Breast epithelium (tissue), 4 donors: ENCODE results near the gene CLEC1A. TPM values are rescaled to one million over a fixed set of nuclear protein-coding genes. Genes with fewer than 3 reads are reported as not detected.

ENCODE experiments used
- DNase-seq, 2 donors: peaks; one replicate each; pipeline ENCODE4 v3.0.0-alpha.2; 2019; ENCODE audit warnings: low spot score in 2 of 2
- H3K27ac ChIP-seq, 2 donors: fragments of 200-600 bp; sonication (generic) in 1 of 2; one replicate each; pipeline ENCODE4 v1.5.1; 2016 to 2019; ENCODE audit warnings: mild to moderate bottlenecking in 1 of 2
- H3K27me3 ChIP-seq, 2 donors: fragments of 200-600 bp; sonication (generic) in 1 of 2; one replicate each; pipeline versions ENCODE4 v1.5.1 to v1.6.0; 2017 to 2019; ENCODE audit warnings: control low read depth in 1 of 2, mild to moderate bottlenecking in 1 of 2
- H3K36me3 ChIP-seq: fragments of 200-600 bp; one replicate; pipeline ENCODE4 v1.5.1; 2019
- H3K4me1 ChIP-seq, 2 donors: fragments of 200-600 bp; sonication (generic); one replicate each; pipeline ENCODE4 v1.5.1; 2016 to 2019; ENCODE audit warnings: control low read depth in 1 of 2
- H3K4me3 ChIP-seq, 3 donors: fragments of 200-600 bp; sonication (generic); 1 replicate in 2 of 3; 2 replicates in 1 of 3; pipeline ENCODE4 v1.5.1; 2016 to 2019; ENCODE audit warnings: mild to moderate bottlenecking in 3 of 3, moderate library complexity in 2 of 3
- H3K9me3 ChIP-seq, 2 donors: fragments of 200-600 bp; sonication (generic) in 1 of 2; one replicate each; pipeline ENCODE4 v1.5.1; 2016 to 2019; ENCODE audit warnings: control low read depth in 1 of 2
- CTCF ChIP-seq, 3 donors: fragments of 450-650 bp; IDR thresholded peaks; one replicate each; pipeline ENCODE4 v1.5.1; 2016 to 2017; ENCODE audit warnings: antibody characterized with exemption in 3 of 3, mild to moderate bottlenecking in 3 of 3, moderate library complexity in 3 of 3
- POLR2A ChIP-seq: fragments of 450-650 bp; IDR thresholded peaks from one replicate; pipeline ENCODE4 v1.6.1; 2016; ENCODE audit warnings: antibody characterized with exemption, mild to moderate bottlenecking, moderate library complexity
- POLR2AphosphoS5 ChIP-seq, 3 donors: sonication (generic); formaldehyde crosslinking; IDR thresholded peaks; one replicate each; pipeline ENCODE4 v1.6.1; 2017; ENCODE audit warnings: antibody characterized with exemption in 3 of 3
- intact Hi-C: fragments of 100-400 bp; cut with DNase I; formaldehyde crosslinking; loops from one replicate; pipeline ENCODE4 v1.15.1; 2023; ENCODE audit warnings: low total_unique reads
- total RNA-seq, 3 donors: library from RNA; depleted of rRNA; stranded (reverse); fragments of >200 nt; gene quantifications; one replicate each; pipeline ENCODE4 v1.1.0, GENCODE V29; 2016

Gene CLEC1A
- total RNA-seq, 3 donors from 2014 or later: 1.9 to 6.9 (median 4.3) TPM

GRCh38 chr12:10069976-10070375 is 28.8 kb downstream of the CLEC1A start:
- no peaks in the 10 kb centered on the region for H3K27me3 ChIP-seq
- no peaks in the 10 kb centered on the region for H3K9me3 ChIP-seq
- no peak overlapping the region for H3K4me3 ChIP-seq
- TF ChIP-seq POLR2AphosphoS5 (IDR thresholded peaks at IDR 0.05) (no peak), CTCF (IDR thresholded peaks at IDR 0.05) (no peak), POLR2A (no peak)
- H3K27ac ChIP-seq: no peak overlapping the region
- intact Hi-C loops: no loop called here
- H3K36me3 ChIP-seq: no peaks in the 10 kb centered on the region
- no peaks in the 10 kb centered on the region for H3K4me1 ChIP-seq
- DNase-seq: no peak

- H3K9me3 ChIP-seq: no peaks in the 10 kb centered on the region
- no peak for DNase-seq
- no peaks in the 10 kb centered on the region for H3K36me3 ChIP-seq
- intact Hi-C loops: no loop called here
- H3K27ac ChIP-seq: peak overlapping the region; percentile 22 to 80
- no peaks in the 10 kb centered on the region for H3K27me3 ChIP-seq
- TF ChIP-seq CTCF (IDR thresholded peaks at IDR 0.05) (no peak), POLR2A (no peak), POLR2AphosphoS5 (IDR thresholded peaks at IDR 0.05) (no peak)
- no peak overlapping the region for H3K4me3 ChIP-seq
- no peaks in the 10 kb centered on the region for H3K4me1 ChIP-seq
These were observed 29.7 kb downstream of the CLEC1A start for GRCh38 chr12:10069099-10069498.

GRCh38 chr12:10068644-10069043 is 30.1 kb downstream of the CLEC1A start:
- intact Hi-C loops: no loop called here
- H3K27ac ChIP-seq: peak overlapping the region; percentile 22 to 80

GRCh38 chr12:10067942-10068341 is 30.8 kb downstream of the CLEC1A start:
- Histone ChIP-seq H3K4me3 (no peak overlapping the region), H3K4me1 (no peaks in the 10 kb centered on the region), H3K36me3 (no peaks in the 10 kb centered on the region), H3K27me3 (no peaks in the 10 kb centered on the region), H3K27ac (peak overlapping the region in 1 of 2 donors; percentile 22), H3K9me3 (no peaks in the 10 kb centered on the region)
- TF ChIP-seq POLR2AphosphoS5 (IDR thresholded peaks at IDR 0.05) (peak in 2 of 3 donors; percentile 15 to 43), POLR2A (no peak), CTCF (IDR thresholded peaks at IDR 0.05) (no peak)
- DNase-seq: no peak
- intact Hi-C loops: no loop called here

More at GRCh38 chr12:10068644-10069043, 30.1 kb downstream of the CLEC1A start:
- TF ChIP-seq POLR2AphosphoS5 (IDR thresholded peaks at IDR 0.05) (no peak), POLR2A (no peak), CTCF (IDR thresholded peaks at IDR 0.05) (no peak)
- no peak overlapping the region for H3K4me3 ChIP-seq
- H3K36me3 ChIP-seq: no peaks in the 10 kb centered on the region
- no peaks in the 10 kb centered on the region for H3K27me3 ChIP-seq
- H3K4me1 ChIP-seq: no peaks in the 10 kb centered on the region
- DNase-seq: no peak
- no peaks in the 10 kb centered on the region for H3K9me3 ChIP-seq

- intact Hi-C loops: no loop called here
- no peaks in the 10 kb centered on the region for H3K4me1 ChIP-seq
- TF ChIP-seq CTCF (IDR thresholded peaks at IDR 0.05): no peak
- TF ChIP-seq POLR2AphosphoS5 (IDR thresholded peaks at IDR 0.05): no peak
- no peak for TF ChIP-seq POLR2A
- no peaks in the 10 kb centered on the region for H3K36me3 ChIP-seq
- no peaks in the 10 kb centered on the region for H3K9me3 ChIP-seq
- DNase-seq: no peak
- H3K27me3 ChIP-seq: no peaks in the 10 kb centered on the region
- H3K4me3 ChIP-seq: no peak overlapping the region
- H3K27ac ChIP-seq: peak overlapping the region in 1 of 2 donors; percentile 20
These were observed 31.5 kb downstream of the CLEC1A start for GRCh38 chr12:10067264-10067663.
